Keratinocyte (primary cell): ENCODE measurements around the gene ZMYND8. TPM values are rescaled to one million over a fixed set of nuclear protein-coding genes. Genes with fewer than 3 reads are reported as not detected.

ENCODE experiments used
- DNase-seq: peaks from one replicate; pipeline ENCODE4 v3.0.0-alpha.2; 2011; ENCODE audit warnings: low read depth, missing footprints, low spot score
- FAIRE-seq: peaks from 2 replicates; lab custom pipeline; 2011; peaks lifted over from hg19 to GRCh38; lab: Jason Lieb, UNC
- H2AFZ ChIP-seq: 2 replicates; pipeline ENCODE4 v1.6.0; 2012; ENCODE audit warnings: low read length, control low read depth, inconsistent platforms; ENCODE audit not compliant: control insufficient read depth
- H3K27ac ChIP-seq: 2 replicates; pipeline ENCODE4 v1.5.1; 2011; ENCODE audit warnings: low read length; ENCODE audit not compliant: control insufficient read depth, insufficient read depth
- H3K27me3 ChIP-seq: 3 replicates; pipeline ENCODE4 v1.6.0; 2011; ENCODE audit warnings: low read length; ENCODE audit not compliant: control insufficient read depth, insufficient read depth; ENCODE audit errors: extremely low read depth
- H3K36me3 ChIP-seq, 2 experiments: 2 replicates in 1 of 2; 3 replicates in 1 of 2; pipeline ENCODE4 v1.5.1; 2011; ENCODE audit warnings: low read length in 2 of 2, mild to moderate bottlenecking in 1 of 2; ENCODE audit not compliant: control insufficient read depth in 2 of 2, insufficient read depth in 2 of 2; ENCODE audit errors: extremely low read depth in 1 of 2
- H3K4me1 ChIP-seq: 3 replicates; pipeline ENCODE4 v1.5.1; 2011; ENCODE audit warnings: low read length; ENCODE audit not compliant: control insufficient read depth, insufficient read depth; ENCODE audit errors: extremely low read depth
- H3K4me2 ChIP-seq: 3 replicates; pipeline ENCODE4 v1.6.0; 2011; ENCODE audit warnings: low read depth, low read length; ENCODE audit not compliant: control insufficient read depth, insufficient read depth; ENCODE audit errors: extremely low read depth
- H3K4me3 ChIP-seq, 3 experiments: fragments of 200-600 bp in 1 of 3; sonication (generic) in 1 of 3; 2 replicates in 2 of 3; 3 replicates in 1 of 3; pipeline ENCODE4 v1.5.1; 2011 to 2016; ENCODE audit warnings: low read length in 3 of 3, mild to moderate bottlenecking in 3 of 3, control low read depth in 2 of 3, inconsistent platforms in 1 of 3, low read depth in 1 of 3, mixed read lengths in 1 of 3, mixed run types in 1 of 3, moderate library complexity in 1 of 3; ENCODE audit not compliant: control insufficient read depth in 2 of 3, insufficient read depth in 2 of 3; ENCODE audit errors: extremely low read depth in 1 of 3
- H3K79me2 ChIP-seq: 2 replicates; pipeline ENCODE4 v1.6.0; 2012; ENCODE audit warnings: low read length; ENCODE audit not compliant: control insufficient read depth, insufficient read depth
- H3K9ac ChIP-seq: 3 replicates; pipeline ENCODE4 v1.6.0; 2011; ENCODE audit warnings: low read length; ENCODE audit not compliant: control insufficient read depth, insufficient read depth; ENCODE audit errors: extremely low read depth
- H3K9me1 ChIP-seq: 3 replicates; pipeline ENCODE4 v1.6.0; 2011; ENCODE audit warnings: low read length; ENCODE audit not compliant: control insufficient read depth, insufficient read depth; ENCODE audit errors: extremely low read depth
- H3K9me3 ChIP-seq: 2 replicates; pipeline ENCODE4 v1.5.1; 2012; ENCODE audit warnings: low read depth, low read length; ENCODE audit not compliant: control insufficient read depth
- H4K20me1 ChIP-seq: 3 replicates; pipeline ENCODE4 v1.6.0; 2011; ENCODE audit warnings: low read length; ENCODE audit not compliant: control insufficient read depth, insufficient read depth; ENCODE audit errors: extremely low read depth
- CTCF ChIP-seq, 3 experiments: IDR thresholded peaks in 1 of 3; conservative IDR thresholded peaks in 1 of 3; optimal IDR thresholded peaks in 1 of 3; 2 replicates in 2 of 3; 3 replicates in 1 of 3; pipeline versions ENCODE3 to v1.5.1; 2011; ENCODE audit warnings: low read length in 3 of 3, mild to moderate bottlenecking in 3 of 3, moderate library complexity in 2 of 3, control low read depth in 1 of 3, inconsistent platforms in 1 of 3; ENCODE audit not compliant: insufficient read depth in 2 of 3; ENCODE audit errors: extremely low read depth in 1 of 3
- EZH2 ChIP-seq: IDR thresholded peaks from one replicate; pipeline ENCODE4 v1.6.1; 2012; ENCODE audit warnings: inconsistent platforms, mild to moderate bottlenecking, low read length, moderate library complexity
- dilution Hi-C: fragments of 300-500 bp; cut with MboI; formaldehyde crosslinking; loops from one replicate; pipeline ENCODE4 v1.7.0; 2020; ENCODE audit warnings: low sequenced_read_pairs; ENCODE audit not compliant: extremely low pct_ligation_motif_present
- polyA plus RNA-seq, 5 experiments: library from polyadenylated mRNA; depleted of rRNA in 3 of 5; stranded (reverse) in 3 of 5; stranded (forward) in 1 of 5; unstranded in 1 of 5; fragments of >200 nt; gene quantifications; 1 replicate in 1 of 5; 2 replicates in 3 of 5; 3 replicates in 1 of 5; pipeline versions ENCODE4 v1.2.1 to v1.2.3, GENCODE V29; 2011 to 2012; ENCODE audit warnings: missing spikeins in 2 of 5, low read depth in 1 of 5, low replicate concordance in 1 of 5

ZMYND8 gene
- polyA plus RNA-seq, 1 donor (not counting 4 experiments of a cell fraction or from before 2014, with no cell fraction given), result 39.8 TPM

- DNase-seq (no peak), FAIRE-seq (no peak)
- Histone ChIP-seq H2AFZ (no peak overlapping the region), H3K9me1 (no peaks in the 10 kb centered on the region), H3K79me2 (peaks cover 37% of the 10 kb centered on the region), H3K27me3 (no peaks in the 10 kb centered on the region), H3K4me1 (peaks cover 4% of the 10 kb centered on the region), H3K9me3 (no peaks in the 10 kb centered on the region), H3K9ac (no peak overlapping the region), H3K36me3 (peaks cover 39% of the 10 kb centered on the region in 2 experiments), H4K20me1 (no peaks in the 10 kb centered on the region), H3K4me3 (no peak overlapping the region), H3K27ac (no peak overlapping the region), H3K4me2 (no peak overlapping the region)
- dilution Hi-C loops, result no loop called here
- TF ChIP-seq EZH2 (no peak), CTCF (optimal IDR thresholded peaks at IDR 0.05 in 1 of 3, IDR thresholded peaks at IDR 0.05 in 1 of 3, conservative IDR thresholded peaks at IDR 0.05 in 1 of 3; ENCODE audit: extremely low read depth in 1 of 3, insufficient read depth in 2 of 3, low read length in 3 of 3) (peak in 1 of 3 experiments; percentile 56)
Observed at GRCh38 chr20:47296950-47297349, 59.5 kb downstream of the ZMYND8 start.

- H3K9me1 ChIP-seq, result no peaks in the 10 kb centered on the region
- peaks cover 35% of the 10 kb centered on the region for H3K79me2 ChIP-seq
- FAIRE-seq, result no peak
- no peaks in the 10 kb centered on the region for H3K9me3 ChIP-seq
- dilution Hi-C loops, result no loop called here
- no peak overlapping the region for H3K4me3 ChIP-seq
- TF ChIP-seq CTCF (optimal IDR thresholded peaks at IDR 0.05 in 1 of 3, IDR thresholded peaks at IDR 0.05 in 1 of 3, conservative IDR thresholded peaks at IDR 0.05 in 1 of 3; ENCODE audit: extremely low read depth in 1 of 3, insufficient read depth in 2 of 3, low read length in 3 of 3) (no peak), EZH2 (no peak)
- DNase-seq, result no peak
- H3K9ac ChIP-seq, result no peak overlapping the region
- H4K20me1 ChIP-seq, result no peaks in the 10 kb centered on the region
- H3K4me1 ChIP-seq, result no peaks in the 10 kb centered on the region
- H3K4me2 ChIP-seq, result no peak overlapping the region
- H3K27me3 ChIP-seq, result no peaks in the 10 kb centered on the region
- H3K36me3 ChIP-seq, result peaks cover 40 to 47% of the 10 kb centered on the region in 2 experiments
- H3K27ac ChIP-seq, result no peak overlapping the region
- H2AFZ ChIP-seq, result no peak overlapping the region
Observed at GRCh38 chr20:47295921-47296426, 60.5 kb downstream of the ZMYND8 start.
